IMR-90 (cell line): ENCODE data around the gene EYS.

Experiments used
- CTCF ChIP-seq: conservative IDR thresholded peaks from 2 replicates; pipeline ENCODE4 v1.5.1; 2012; ENCODE audit warnings: mild to moderate bottlenecking, low read depth, low read length, improper control_type of control experiment
- MAFK ChIP-seq: IDR thresholded peaks from 2 replicates; pipeline ENCODE4 v1.6.1; 2012; ENCODE audit warnings: low read depth, low read length, improper control_type of control experiment
- RAD21 ChIP-seq: IDR thresholded peaks from 2 replicates; pipeline ENCODE4 v1.6.1; 2012; ENCODE audit warnings: low read length, improper control_type of control experiment
- RCOR1 ChIP-seq: IDR thresholded peaks from 2 replicates; pipeline ENCODE4 v1.6.1; 2012; ENCODE audit warnings: mild to moderate bottlenecking, low read length, improper control_type of control experiment; ENCODE audit not compliant: insufficient replicate concordance

- TF ChIP-seq RCOR1 (no peak), CTCF (no peak), MAFK (no peak), RAD21 (no peak)
Measured at GRCh38 chr6:64197246-64197645, 1509.8 kb downstream of the EYS start.
